CD8-positive, alpha-beta memory T cell (primary cell): ENCODE results near the gene AKR1B1. TPM values are rescaled to one million over a fixed set of nuclear protein-coding genes. Genes with fewer than 3 reads are reported as not detected.

Source experiments
- CTCF ChIA-PET: fragments of 350-600 bp; sonication (Branson Sonifier 250); formaldehyde crosslinking; loops from one replicate; lab custom pipeline; 2021; ENCODE audit warnings: antibody characterized with exemption; lab: Charles Lee
- POLR2A ChIA-PET: fragments of 350-600 bp; sonication (Branson Sonifier 250); formaldehyde crosslinking; loops from one replicate; lab custom pipeline; 2021; ENCODE audit warnings: antibody characterized with exemption; lab: Charles Lee
- DNase-seq, 5 donors: peaks; one replicate each; pipeline versions ENCODE4 v3.0.0 to v3.0.0-alpha.2; 2020 to 2022; ENCODE audit warnings: mixed read lengths in 1 of 5
- H3K27ac ChIP-seq: one replicate; pipeline ENCODE4 v1.7.0; 2013; ENCODE audit warnings: low read depth, mild to moderate bottlenecking, low read length, moderate library complexity
- H3K27me3 ChIP-seq: 2 replicates; pipeline ENCODE4 v1.7.0; 2013; ENCODE audit warnings: low read length, mild to moderate bottlenecking; ENCODE audit not compliant: insufficient read depth, poor library complexity, severe bottlenecking
- H3K36me3 ChIP-seq: 2 replicates; pipeline ENCODE4 v1.7.0; 2013; ENCODE audit warnings: mild to moderate bottlenecking, low read length, moderate library complexity; ENCODE audit not compliant: insufficient read depth
- H3K4me1 ChIP-seq: 2 replicates; pipeline ENCODE4 v1.7.0; 2013; ENCODE audit warnings: mild to moderate bottlenecking, low read length, moderate library complexity; ENCODE audit not compliant: insufficient read depth
- H3K4me3 ChIP-seq: 2 replicates; pipeline ENCODE4 v1.7.0; 2013; ENCODE audit warnings: mild to moderate bottlenecking, low read length
- H3K9me3 ChIP-seq: 2 replicates; pipeline ENCODE4 v1.7.0; 2013; ENCODE audit warnings: mild to moderate bottlenecking, low read length
- H3K27ac Mint-ChIP-seq, 8 donors: one replicate each; pipeline ENCODE4 v1.8.0; 2020 to 2021; ENCODE audit warnings: mixed read lengths in 8 of 8, mild to moderate bottlenecking in 6 of 8, inconsistent platforms in 3 of 8, moderate library complexity in 3 of 8
- H3K27me3 Mint-ChIP-seq, 2 donors: one replicate each; pipeline ENCODE4 v1.8.0; 2020 to 2021; ENCODE audit warnings: mixed read lengths in 2 of 2, mild to moderate bottlenecking in 1 of 2, moderate library complexity in 1 of 2
- H3K36me3 Mint-ChIP-seq, 3 donors: one replicate each; pipeline ENCODE4 v1.8.0; 2020 to 2021; ENCODE audit warnings: mixed read lengths in 3 of 3, inconsistent platforms in 1 of 3, mild to moderate bottlenecking in 1 of 3
- H3K4me1 Mint-ChIP-seq, 3 donors: one replicate each; pipeline ENCODE4 v1.8.0; 2020 to 2021; ENCODE audit warnings: mixed read lengths in 3 of 3, inconsistent platforms in 1 of 3, mild to moderate bottlenecking in 1 of 3
- H3K4me3 Mint-ChIP-seq, 7 donors: one replicate each; pipeline ENCODE4 v1.8.0; 2020 to 2021; ENCODE audit warnings: mixed read lengths in 7 of 7, mild to moderate bottlenecking in 6 of 7, moderate library complexity in 4 of 7, inconsistent platforms in 2 of 7
- H3K9me3 Mint-ChIP-seq, 5 donors: one replicate each; pipeline ENCODE4 v1.8.0; 2020 to 2022; ENCODE audit warnings: mixed read lengths in 5 of 5, mild to moderate bottlenecking in 3 of 5, moderate library complexity in 2 of 5, inconsistent platforms in 1 of 5
- polyA plus RNA-seq: library from polyadenylated mRNA; unstranded; fragments of 300-500 nt; fragmentation: Illumina TruSeq; gene quantifications from one replicate; pipeline ENCODE4 v1.2.3, GENCODE V29; 2021
- total RNA-seq, 2 experiments: library from RNA; stranded (reverse); gene quantifications; one replicate each; pipeline ENCODE4 v1.2.3, GENCODE V29; 2021

Gene AKR1B1
- total and polyA plus RNA-seq, 3 experiments from 2014 or later, result 117 to 170 (median 120) TPM

- peaks cover 54 to 61% (median 59%) of the 10 kb centered on the region in 3 donors for H3K4me1 Mint-ChIP-seq
- H3K9me3 Mint-ChIP-seq, result no peaks in the 10 kb centered on the region
- peak overlapping the region; percentile 48 for H3K4me3 ChIP-seq
- no peaks in the 10 kb centered on the region for H3K27me3 Mint-ChIP-seq
- H3K27ac ChIP-seq, result peak overlapping the region; percentile 62
- H3K27ac Mint-ChIP-seq, result peak overlapping the region; percentile 59 to 93 (median 87)
- H3K9me3 ChIP-seq, result no peaks in the 10 kb centered on the region
- peak overlapping the region; percentile 85 to 94 (median 90) for H3K4me3 Mint-ChIP-seq
- CTCF ChIA-PET, result interaction anchor here (1.2 to 7.3 kb wide), 9 partner anchors 10 to 56 kb away, joined by 3 to 55 read pairs (median 6); no protein-coding TSS in a partner anchor
- H3K36me3 Mint-ChIP-seq, result peaks cover 0 to 19% (median 0%) of the 10 kb centered on the region in 3 donors
- H3K36me3 ChIP-seq, result no peaks in the 10 kb centered on the region
- peaks cover 30% of the 10 kb centered on the region for H3K4me1 ChIP-seq
- POLR2A ChIA-PET, result interaction anchor here (0.7 to 1.9 kb wide), 3 partner anchors 25 to 752 kb away, joined by 3 to 8 read pairs (median 3); partner anchors contain the start of gene SLC35B4
- peak; percentile 46 to 75 (median 64) for DNase-seq
- no peaks in the 10 kb centered on the region for H3K27me3 ChIP-seq
Measured at GRCh38 chr7:134458341-134458805, 527 bp downstream of the AKR1B1 start.

- peaks cover 30% of the 10 kb centered on the region for H3K4me1 ChIP-seq
- peaks cover 58 to 70% (median 63%) of the 10 kb centered on the region in 3 donors for H3K4me1 Mint-ChIP-seq
- DNase-seq, result no peak
- H3K27me3 ChIP-seq, result no peaks in the 10 kb centered on the region
- H3K27ac Mint-ChIP-seq, result peak overlapping the region in 4 of 8 donors; percentile 47 to 70 (median 54)
- H3K27ac ChIP-seq, result no peak overlapping the region
- H3K9me3 Mint-ChIP-seq, result no peaks in the 10 kb centered on the region
- H3K4me3 ChIP-seq, result no peak overlapping the region
- no peaks in the 10 kb centered on the region for H3K36me3 ChIP-seq
- H3K4me3 Mint-ChIP-seq, result peak overlapping the region; percentile 85 to 94 (median 90)
- no peaks in the 10 kb centered on the region for H3K9me3 ChIP-seq
- POLR2A ChIA-PET, result interaction anchor here (0.6 kb wide), 1 partner anchor 127 kb away, joined by 3 read pairs; no protein-coding TSS in a partner anchor
- H3K27me3 Mint-ChIP-seq, result no peaks in the 10 kb centered on the region
- CTCF ChIA-PET, result interaction anchor here (1.5 to 7.3 kb wide), 2 partner anchors 24 to 57 kb away, joined by 4 to 55 read pairs; no protein-coding TSS in a partner anchor
- peaks cover 0 to 25% (median 0%) of the 10 kb centered on the region in 3 donors for H3K36me3 Mint-ChIP-seq
Measured at GRCh38 chr7:134457210-134457609, 1.7 kb downstream of the AKR1B1 start.

- Mint-ChIP-seq H3K4me1 (peaks cover 51 to 63% (median 57%) of the 10 kb centered on the region in 3 donors), H3K9me3 (no peaks in the 10 kb centered on the region), H3K4me3 (peak overlapping the region; percentile 0 to 50 (median 36)), H3K27ac (peak overlapping the region in 7 of 8 donors; percentile 9 to 90 (median 43)), H3K27me3 (no peaks in the 10 kb centered on the region), H3K36me3 (peaks cover 3 to 53% (median 3%) of the 10 kb centered on the region in 3 donors)
- Histone ChIP-seq H3K27me3 (no peaks in the 10 kb centered on the region), H3K27ac (no peak overlapping the region), H3K9me3 (no peaks in the 10 kb centered on the region), H3K4me3 (peak overlapping the region; percentile 0), H3K36me3 (peaks cover 12% of the 10 kb centered on the region), H3K4me1 (peaks cover 23% of the 10 kb centered on the region)
- ChIA-PET POLR2A (no interaction called here), CTCF (interaction anchor here (1.6 kb wide), 1 partner anchor 21 kb away, joined by 7 read pairs; no protein-coding TSS in a partner anchor)
- peak in 1 of 5 donors; percentile 27 for DNase-seq
Measured at GRCh38 chr7:134454277-134454676, 4.6 kb downstream of the AKR1B1 start.

- ChIA-PET CTCF (interaction anchor here (1.6 kb wide), 1 partner anchor 21 kb away, joined by 7 read pairs; no protein-coding TSS in a partner anchor), POLR2A (no interaction called here)
- Histone ChIP-seq H3K9me3 (no peaks in the 10 kb centered on the region), H3K27ac (no peak overlapping the region), H3K27me3 (no peaks in the 10 kb centered on the region), H3K4me1 (peaks cover 22% of the 10 kb centered on the region), H3K36me3 (peaks cover 18% of the 10 kb centered on the region), H3K4me3 (no peak overlapping the region)
- no peaks in the 10 kb centered on the region for H3K9me3 Mint-ChIP-seq
- no peak overlapping the region for H3K27ac Mint-ChIP-seq
- peaks cover 3 to 56% (median 7%) of the 10 kb centered on the region in 3 donors for H3K36me3 Mint-ChIP-seq
- H3K4me1 Mint-ChIP-seq, result peaks cover 48 to 59% (median 53%) of the 10 kb centered on the region in 3 donors
- no peaks in the 10 kb centered on the region for H3K27me3 Mint-ChIP-seq
- no peak overlapping the region for H3K4me3 Mint-ChIP-seq
- no peak for DNase-seq
Measured at GRCh38 chr7:134453518-134453917, 5.4 kb downstream of the AKR1B1 start.

- Histone ChIP-seq H3K9me3 (no peaks in the 10 kb centered on the region), H3K27ac (no peak overlapping the region), H3K36me3 (peaks cover 23% of the 10 kb centered on the region), H3K4me3 (no peak overlapping the region), H3K27me3 (no peaks in the 10 kb centered on the region), H3K4me1 (peaks cover 21% of the 10 kb centered on the region)
- DNase-seq, result no peak
- no peaks in the 10 kb centered on the region for H3K9me3 Mint-ChIP-seq
- peak overlapping the region in 1 of 8 donors; percentile 43 for H3K27ac Mint-ChIP-seq
- H3K36me3 Mint-ChIP-seq, result peaks cover 3 to 56% (median 10%) of the 10 kb centered on the region in 3 donors
- POLR2A ChIA-PET, result no interaction called here
- CTCF ChIA-PET, result interaction anchor here (1.6 kb wide), 1 partner anchor 20 kb away, joined by 7 read pairs; no protein-coding TSS in a partner anchor
- H3K27me3 Mint-ChIP-seq, result no peaks in the 10 kb centered on the region
- H3K4me3 Mint-ChIP-seq, result peak overlapping the region in 1 of 7 donors; percentile 40
- peaks cover 43 to 55% (median 50%) of the 10 kb centered on the region in 3 donors for H3K4me1 Mint-ChIP-seq
Measured at GRCh38 chr7:134452991-134453473, 5.9 kb downstream of the AKR1B1 start.

- DNase-seq, result no peak
- Histone ChIP-seq H3K4me3 (no peak overlapping the region), H3K4me1 (peaks cover 16% of the 10 kb centered on the region), H3K36me3 (peaks cover 29% of the 10 kb centered on the region), H3K27me3 (no peaks in the 10 kb centered on the region), H3K27ac (no peak overlapping the region), H3K9me3 (no peaks in the 10 kb centered on the region)
- Mint-ChIP-seq H3K27ac (no peak overlapping the region), H3K4me1 (peaks cover 37 to 49% (median 44%) of the 10 kb centered on the region in 3 donors), H3K9me3 (no peaks in the 10 kb centered on the region), H3K27me3 (no peaks in the 10 kb centered on the region), H3K36me3 (peaks cover 3 to 62% (median 12%) of the 10 kb centered on the region in 3 donors), H3K4me3 (peak overlapping the region in 2 of 7 donors; percentile 9 to 10)
- POLR2A ChIA-PET, result no interaction called here
- CTCF ChIA-PET, result no interaction called here
Measured at GRCh38 chr7:134452419-134452838, 6.5 kb downstream of the AKR1B1 start.

- POLR2A ChIA-PET, result no interaction called here
- Mint-ChIP-seq H3K4me1 (peaks cover 33 to 43% (median 38%) of the 10 kb centered on the region in 3 donors), H3K27ac (no peak overlapping the region), H3K36me3 (peaks cover 3 to 69% (median 15%) of the 10 kb centered on the region in 3 donors), H3K27me3 (no peaks in the 10 kb centered on the region), H3K4me3 (no peak overlapping the region), H3K9me3 (no peaks in the 10 kb centered on the region)
- peaks cover 16% of the 10 kb centered on the region for H3K4me1 ChIP-seq
- no peaks in the 10 kb centered on the region for H3K27me3 ChIP-seq
- DNase-seq, result no peak
- H3K4me3 ChIP-seq, result no peak overlapping the region
- H3K36me3 ChIP-seq, result peaks cover 37% of the 10 kb centered on the region
- H3K9me3 ChIP-seq, result no peaks in the 10 kb centered on the region
- CTCF ChIA-PET, result no interaction called here
- no peak overlapping the region for H3K27ac ChIP-seq
Measured at GRCh38 chr7:134451656-134452055, 7.2 kb downstream of the AKR1B1 start.
